WTC11 (cell line): ENCODE measurements around the gene DHDDS. TPM values are rescaled to one million over a fixed set of nuclear protein-coding genes. Genes with fewer than 3 reads are reported as not detected.
A peak's percentile ranks its signal among the peaks of the same experiment; 100 is the strongest.

Source experiments
- CREB1 ChIP-seq: sonication (generic); formaldehyde crosslinking; IDR thresholded peaks from 2 replicates; pipeline ENCODE4 v1.8.0; 2023; ENCODE audit warnings: mild to moderate bottlenecking, missing genetic modification reagents
- CREM ChIP-seq: sonication (generic); formaldehyde crosslinking; IDR thresholded peaks from 2 replicates; pipeline ENCODE4 v1.8.1; 2022; ENCODE audit warnings: mild to moderate bottlenecking, missing genetic modification reagents, moderate library complexity
- EMX1 ChIP-seq: fragments of 250-450 bp; sonication (Bioruptor Pico); IDR thresholded peaks from 2 replicates; pipeline ENCODE4 v1.8.0; 2021; ENCODE audit warnings: mild to moderate bottlenecking
- ETV6 ChIP-seq: sonication (generic); formaldehyde crosslinking; IDR thresholded peaks from 2 replicates; pipeline ENCODE4 v1.8.1; 2022; ENCODE audit warnings: mild to moderate bottlenecking, missing genetic modification reagents
- FOXK1 ChIP-seq: sonication (generic); formaldehyde crosslinking; IDR thresholded peaks from 2 replicates; pipeline ENCODE4 v1.8.0; 2022; ENCODE audit warnings: mild to moderate bottlenecking, moderate library complexity, missing genetic modification reagents
- FOXP1 ChIP-seq: sonication (generic); formaldehyde crosslinking; IDR thresholded peaks from 2 replicates; pipeline ENCODE4 v1.8.0; 2022; ENCODE audit warnings: missing genetic modification reagents, mild to moderate bottlenecking, moderate library complexity, borderline replicate concordance
- GABPB1 ChIP-seq: sonication (generic); formaldehyde crosslinking; IDR thresholded peaks from 2 replicates; pipeline ENCODE4 v1.8.1; 2023; ENCODE audit warnings: mild to moderate bottlenecking, missing genetic modification reagents
- GTF2I ChIP-seq: fragments of 250-450 bp; sonication (Bioruptor Pico); conservative IDR thresholded peaks from 2 replicates; pipeline ENCODE4 v1.4.0; 2021; ENCODE audit warnings: mild to moderate bottlenecking
- JUN ChIP-seq: sonication (generic); formaldehyde crosslinking; IDR thresholded peaks from 2 replicates; pipeline ENCODE4 v1.8.0; 2023; ENCODE audit warnings: mild to moderate bottlenecking, missing genetic modification reagents
- KAT7 ChIP-seq: sonication (generic); formaldehyde crosslinking; IDR thresholded peaks from 2 replicates; pipeline ENCODE4 v1.8.1; 2023; ENCODE audit warnings: missing genetic modification reagents, mild to moderate bottlenecking, borderline replicate concordance
- NFE2L1 ChIP-seq: sonication (generic); formaldehyde crosslinking; IDR thresholded peaks from 2 replicates; pipeline ENCODE4 v1.8.1; 2023; ENCODE audit warnings: missing genetic modification reagents
- NFYB ChIP-seq: sonication (generic); formaldehyde crosslinking; conservative IDR thresholded peaks from 2 replicates; pipeline ENCODE4 v1.8.0; 2022; ENCODE audit warnings: low read depth, missing genetic modification reagents
- NR2C2 ChIP-seq: sonication (generic); formaldehyde crosslinking; IDR thresholded peaks from 2 replicates; pipeline ENCODE4 v1.8.0; 2022; ENCODE audit warnings: mild to moderate bottlenecking, missing genetic modification reagents
- RELA ChIP-seq: sonication (generic); formaldehyde crosslinking; IDR thresholded peaks from 2 replicates; pipeline ENCODE4 v1.8.1; 2022; ENCODE audit warnings: missing genetic modification reagents, mild to moderate bottlenecking, borderline replicate concordance
- SOX15 ChIP-seq: fragments of 250-450 bp; sonication (Bioruptor Pico); IDR thresholded peaks from 2 replicates; pipeline ENCODE4 v1.9.0; 2021; ENCODE audit warnings: mild to moderate bottlenecking
- TCF7 ChIP-seq: sonication (generic); formaldehyde crosslinking; IDR thresholded peaks from 2 replicates; pipeline ENCODE4 v1.8.0; 2022; ENCODE audit warnings: mild to moderate bottlenecking, low read depth, missing genetic modification reagents, moderate library complexity
- TEAD1 ChIP-seq: sonication (generic); formaldehyde crosslinking; IDR thresholded peaks from 2 replicates; pipeline ENCODE4 v1.8.0; 2022; ENCODE audit warnings: mild to moderate bottlenecking, missing genetic modification reagents
- TP53 ChIP-seq: sonication (generic); formaldehyde crosslinking; IDR thresholded peaks from 2 replicates; pipeline ENCODE4 v1.8.1; 2023; ENCODE audit warnings: mild to moderate bottlenecking, missing genetic modification reagents
- ZNF121 ChIP-seq: sonication (generic); formaldehyde crosslinking; IDR thresholded peaks from 2 replicates; pipeline ENCODE4 v1.8.0; 2023; ENCODE audit warnings: missing genetic modification reagents
- ZNF219 ChIP-seq: sonication (generic); formaldehyde crosslinking; IDR thresholded peaks from 2 replicates; pipeline ENCODE4 v1.8.0; 2023; ENCODE audit warnings: missing genetic modification reagents, mild to moderate bottlenecking, borderline replicate concordance
- ZNF232 ChIP-seq: sonication (generic); formaldehyde crosslinking; IDR thresholded peaks from 2 replicates; pipeline ENCODE4 v1.8.0; 2022; ENCODE audit warnings: mild to moderate bottlenecking, missing genetic modification reagents
- ZNF263 ChIP-seq: sonication (generic); formaldehyde crosslinking; IDR thresholded peaks from 2 replicates; pipeline ENCODE4 v1.8.1; 2022; ENCODE audit warnings: low read depth, mild to moderate bottlenecking, moderate library complexity, missing genetic modification reagents
- ZNF317 ChIP-seq: sonication (generic); formaldehyde crosslinking; IDR thresholded peaks from 2 replicates; pipeline ENCODE4 v1.8.1; 2023; ENCODE audit warnings: low read depth, mild to moderate bottlenecking, moderate library complexity, missing genetic modification reagents, borderline replicate concordance
- ZNF416 ChIP-seq: fragments of 250-450 bp; sonication (Bioruptor Pico); IDR thresholded peaks from 2 replicates; pipeline ENCODE4 v1.9.0; 2021; ENCODE audit warnings: mild to moderate bottlenecking, inconsistent platforms
- total RNA-seq: library from RNA; stranded (reverse); gene quantifications from 3 replicates; pipeline ENCODE4 v1.2.3, GENCODE V29; 2021
- TF ChIP-seq, protein P1 (sequence below): sonication (generic); formaldehyde crosslinking; IDR thresholded peaks from 2 replicates; pipeline ENCODE4 v1.8.1; 2022; ENCODE audit warnings: mild to moderate bottlenecking, moderate library complexity, missing genetic modification reagents
- TF ChIP-seq, protein P2 (sequence below): sonication (generic); formaldehyde crosslinking; IDR thresholded peaks from 2 replicates; pipeline ENCODE4 v1.8.0; 2023; ENCODE audit warnings: mild to moderate bottlenecking, missing genetic modification reagents
- TF ChIP-seq, protein P3 (sequence below): sonication (generic); formaldehyde crosslinking; IDR thresholded peaks from 2 replicates; pipeline ENCODE4 v1.8.0; 2022; ENCODE audit warnings: missing genetic modification reagents
- TF ChIP-seq, protein P4 (sequence below): sonication (generic); formaldehyde crosslinking; IDR thresholded peaks from 2 replicates; pipeline ENCODE4 v1.8.1; 2023; ENCODE audit warnings: mild to moderate bottlenecking, missing genetic modification reagents, moderate library complexity
- TF ChIP-seq, protein P5 (sequence below): sonication (generic); formaldehyde crosslinking; IDR thresholded peaks from 2 replicates; pipeline ENCODE4 v1.8.1; 2022; ENCODE audit warnings: missing genetic modification reagents, borderline replicate concordance
- TF ChIP-seq, protein P6 (sequence below): sonication (generic); formaldehyde crosslinking; IDR thresholded peaks from 2 replicates; pipeline ENCODE4 v1.8.1; 2023; ENCODE audit warnings: mild to moderate bottlenecking, missing genetic modification reagents, moderate library complexity

The DHDDS gene
- total RNA-seq, 1 experiment from 2014 or later: 55.4 TPM

DNA sequence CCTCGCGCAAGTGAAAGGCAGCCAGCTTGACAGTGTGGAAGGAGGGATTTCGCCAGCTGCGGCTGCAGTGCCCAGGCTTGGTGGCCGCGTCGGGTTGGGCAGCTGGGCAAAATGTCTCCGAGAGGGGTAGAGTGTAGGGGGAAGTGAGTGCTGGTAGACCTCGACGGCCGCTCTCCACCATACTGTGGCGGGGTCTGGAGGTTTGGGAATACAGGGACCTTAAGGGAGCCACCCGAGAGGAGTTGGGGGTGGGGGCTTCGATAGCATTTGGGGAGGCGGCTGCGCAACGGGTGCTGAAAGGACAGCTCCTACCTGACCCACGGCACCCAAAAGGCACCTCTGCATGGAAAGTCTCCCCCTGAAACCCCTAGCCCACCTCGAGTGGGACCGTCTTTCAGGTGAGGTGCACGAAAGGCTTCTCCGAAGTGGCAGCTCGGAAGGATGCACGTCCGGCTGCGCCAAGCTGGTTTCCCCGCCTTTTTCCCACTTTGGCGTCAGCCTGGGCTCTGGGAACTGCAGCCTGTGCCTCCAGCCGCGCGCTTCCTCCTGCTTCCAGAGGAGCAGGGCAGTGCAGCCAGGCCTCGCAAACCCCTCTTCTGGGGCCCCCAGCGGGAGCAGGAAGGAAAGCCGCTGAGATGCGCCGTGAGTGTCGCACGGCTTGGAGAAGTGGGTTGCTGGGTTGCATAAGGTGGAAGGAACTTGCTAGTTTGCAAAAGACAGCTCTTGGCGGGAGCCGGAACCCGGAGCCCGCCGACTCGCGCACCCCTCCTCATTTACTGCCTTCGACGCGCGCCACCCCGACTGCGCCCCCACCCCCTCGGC is 39.6 kb downstream of the DHDDS start (continued):
- TF ChIP-seq, protein P1, sequence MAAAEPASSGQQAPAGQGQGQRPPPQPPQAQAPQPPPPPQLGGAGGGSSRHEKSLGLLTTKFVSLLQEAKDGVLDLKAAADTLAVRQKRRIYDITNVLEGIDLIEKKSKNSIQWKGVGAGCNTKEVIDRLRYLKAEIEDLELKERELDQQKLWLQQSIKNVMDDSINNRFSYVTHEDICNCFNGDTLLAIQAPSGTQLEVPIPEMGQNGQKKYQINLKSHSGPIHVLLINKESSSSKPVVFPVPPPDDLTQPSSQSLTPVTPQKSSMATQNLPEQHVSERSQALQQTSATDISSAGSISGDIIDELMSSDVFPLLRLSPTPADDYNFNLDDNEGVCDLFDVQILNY (CRISPR knock-in tag): peak; percentile 60; the same call in 1 of the 2 replicates
- TF ChIP-seq ETV6 (CRISPR knock-in tag) (0 out of 2 replicates have a peak, but pooled peaks have one; percentile 26), GABPB1 (CRISPR knock-in tag) (0 out of 2 replicates have a peak, but pooled peaks have one; percentile 16), FOXP1 (CRISPR knock-in tag) (peak; percentile 41), NFE2L1 (CRISPR knock-in tag) (0 out of 2 replicates have a peak, but pooled peaks have one; percentile 24), NFYB (CRISPR knock-in tag) (no peak), ZNF416 (CRISPR knock-in tag) (peak; percentile 70; the same call in 1 of the 2 replicates), KAT7 (0 out of 2 replicates have a peak, but pooled peaks have one; percentile 11), NR2C2 (no peak), GTF2I (CRISPR knock-in tag) (0 out of 2 replicates have a peak, but pooled peaks have one; percentile 29), ZNF232 (CRISPR knock-in tag) (0 out of 2 replicates have a peak, but pooled peaks have one; percentile 62), ZNF219 (CRISPR knock-in tag) (0 out of 2 replicates have a peak, but pooled peaks have one; percentile 68), FOXK1 (CRISPR knock-in tag) (no peak), EMX1 (CRISPR knock-in tag) (no peak), ZNF263 (CRISPR knock-in tag) (no peak), JUN (CRISPR knock-in tag) (peak; percentile 86; the same call in 1 of the 2 replicates), TEAD1 (CRISPR knock-in tag) (no peak; the same call in 1 of the 2 replicates), SOX15 (CRISPR knock-in tag) (no peak), ZNF317 (CRISPR knock-in tag) (peak; percentile 13; the same call in 1 of the 2 replicates), ZNF121 (peak; percentile 98), RELA (CRISPR knock-in tag) (no peak), TCF7 (CRISPR knock-in tag) (no peak), TP53 (CRISPR knock-in tag) (no peak), CREM (CRISPR knock-in tag) (no peak; the same call in 1 of the 2 replicates), CREB1 (CRISPR knock-in tag) (no peak)
- TF ChIP-seq, protein P2, sequence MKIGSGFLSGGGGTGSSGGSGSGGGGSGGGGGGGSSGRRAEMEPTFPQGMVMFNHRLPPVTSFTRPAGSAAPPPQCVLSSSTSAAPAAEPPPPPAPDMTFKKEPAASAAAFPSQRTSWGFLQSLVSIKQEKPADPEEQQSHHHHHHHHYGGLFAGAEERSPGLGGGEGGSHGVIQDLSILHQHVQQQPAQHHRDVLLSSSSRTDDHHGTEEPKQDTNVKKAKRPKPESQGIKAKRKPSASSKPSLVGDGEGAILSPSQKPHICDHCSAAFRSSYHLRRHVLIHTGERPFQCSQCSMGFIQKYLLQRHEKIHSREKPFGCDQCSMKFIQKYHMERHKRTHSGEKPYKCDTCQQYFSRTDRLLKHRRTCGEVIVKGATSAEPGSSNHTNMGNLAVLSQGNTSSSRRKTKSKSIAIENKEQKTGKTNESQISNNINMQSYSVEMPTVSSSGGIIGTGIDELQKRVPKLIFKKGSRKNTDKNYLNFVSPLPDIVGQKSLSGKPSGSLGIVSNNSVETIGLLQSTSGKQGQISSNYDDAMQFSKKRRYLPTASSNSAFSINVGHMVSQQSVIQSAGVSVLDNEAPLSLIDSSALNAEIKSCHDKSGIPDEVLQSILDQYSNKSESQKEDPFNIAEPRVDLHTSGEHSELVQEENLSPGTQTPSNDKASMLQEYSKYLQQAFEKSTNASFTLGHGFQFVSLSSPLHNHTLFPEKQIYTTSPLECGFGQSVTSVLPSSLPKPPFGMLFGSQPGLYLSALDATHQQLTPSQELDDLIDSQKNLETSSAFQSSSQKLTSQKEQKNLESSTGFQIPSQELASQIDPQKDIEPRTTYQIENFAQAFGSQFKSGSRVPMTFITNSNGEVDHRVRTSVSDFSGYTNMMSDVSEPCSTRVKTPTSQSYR: no peak
- TF ChIP-seq, protein P3, sequence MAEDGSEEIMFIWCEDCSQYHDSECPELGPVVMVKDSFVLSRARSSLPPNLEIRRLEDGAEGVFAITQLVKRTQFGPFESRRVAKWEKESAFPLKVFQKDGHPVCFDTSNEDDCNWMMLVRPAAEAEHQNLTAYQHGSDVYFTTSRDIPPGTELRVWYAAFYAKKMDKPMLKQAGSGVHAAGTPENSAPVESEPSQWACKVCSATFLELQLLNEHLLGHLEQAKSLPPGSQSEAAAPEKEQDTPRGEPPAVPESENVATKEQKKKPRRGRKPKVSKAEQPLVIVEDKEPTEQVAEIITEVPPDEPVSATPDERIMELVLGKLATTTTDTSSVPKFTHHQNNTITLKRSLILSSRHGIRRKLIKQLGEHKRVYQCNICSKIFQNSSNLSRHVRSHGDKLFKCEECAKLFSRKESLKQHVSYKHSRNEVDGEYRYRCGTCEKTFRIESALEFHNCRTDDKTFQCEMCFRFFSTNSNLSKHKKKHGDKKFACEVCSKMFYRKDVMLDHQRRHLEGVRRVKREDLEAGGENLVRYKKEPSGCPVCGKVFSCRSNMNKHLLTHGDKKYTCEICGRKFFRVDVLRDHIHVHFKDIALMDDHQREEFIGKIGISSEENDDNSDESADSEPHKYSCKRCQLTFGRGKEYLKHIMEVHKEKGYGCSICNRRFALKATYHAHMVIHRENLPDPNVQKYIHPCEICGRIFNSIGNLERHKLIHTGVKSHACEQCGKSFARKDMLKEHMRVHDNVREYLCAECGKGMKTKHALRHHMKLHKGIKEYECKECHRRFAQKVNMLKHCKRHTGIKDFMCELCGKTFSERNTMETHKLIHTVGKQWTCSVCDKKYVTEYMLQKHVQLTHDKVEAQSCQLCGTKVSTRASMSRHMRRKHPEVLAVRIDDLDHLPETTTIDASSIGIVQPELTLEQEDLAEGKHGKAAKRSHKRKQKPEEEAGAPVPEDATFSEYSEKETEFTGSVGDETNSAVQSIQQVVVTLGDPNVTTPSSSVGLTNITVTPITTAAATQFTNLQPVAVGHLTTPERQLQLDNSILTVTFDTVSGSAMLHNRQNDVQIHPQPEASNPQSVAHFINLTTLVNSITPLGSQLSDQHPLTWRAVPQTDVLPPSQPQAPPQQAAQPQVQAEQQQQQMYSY (CRISPR knock-in tag): no peak
- TF ChIP-seq, protein P4, sequence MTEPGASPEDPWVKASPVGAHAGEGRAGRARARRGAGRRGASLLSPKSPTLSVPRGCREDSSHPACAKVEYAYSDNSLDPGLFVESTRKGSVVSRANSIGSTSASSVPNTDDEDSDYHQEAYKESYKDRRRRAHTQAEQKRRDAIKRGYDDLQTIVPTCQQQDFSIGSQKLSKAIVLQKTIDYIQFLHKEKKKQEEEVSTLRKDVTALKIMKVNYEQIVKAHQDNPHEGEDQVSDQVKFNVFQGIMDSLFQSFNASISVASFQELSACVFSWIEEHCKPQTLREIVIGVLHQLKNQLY (CRISPR knock-in tag): peak; percentile 77; the same call in 1 of the 2 replicates
- TF ChIP-seq, protein P5, sequence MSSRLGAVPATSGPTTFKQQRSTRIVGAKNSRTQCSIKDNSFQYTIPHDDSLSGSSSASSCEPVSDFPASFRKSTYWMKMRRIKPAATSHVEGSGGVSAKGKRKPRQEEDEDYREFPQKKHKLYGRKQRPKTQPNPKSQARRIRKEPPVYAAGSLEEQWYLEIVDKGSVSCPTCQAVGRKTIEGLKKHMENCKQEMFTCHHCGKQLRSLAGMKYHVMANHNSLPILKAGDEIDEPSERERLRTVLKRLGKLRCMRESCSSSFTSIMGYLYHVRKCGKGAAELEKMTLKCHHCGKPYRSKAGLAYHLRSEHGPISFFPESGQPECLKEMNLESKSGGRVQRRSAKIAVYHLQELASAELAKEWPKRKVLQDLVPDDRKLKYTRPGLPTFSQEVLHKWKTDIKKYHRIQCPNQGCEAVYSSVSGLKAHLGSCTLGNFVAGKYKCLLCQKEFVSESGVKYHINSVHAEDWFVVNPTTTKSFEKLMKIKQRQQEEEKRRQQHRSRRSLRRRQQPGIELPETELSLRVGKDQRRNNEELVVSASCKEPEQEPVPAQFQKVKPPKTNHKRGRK (CRISPR knock-in tag): no peak
- TF ChIP-seq, protein P6, sequence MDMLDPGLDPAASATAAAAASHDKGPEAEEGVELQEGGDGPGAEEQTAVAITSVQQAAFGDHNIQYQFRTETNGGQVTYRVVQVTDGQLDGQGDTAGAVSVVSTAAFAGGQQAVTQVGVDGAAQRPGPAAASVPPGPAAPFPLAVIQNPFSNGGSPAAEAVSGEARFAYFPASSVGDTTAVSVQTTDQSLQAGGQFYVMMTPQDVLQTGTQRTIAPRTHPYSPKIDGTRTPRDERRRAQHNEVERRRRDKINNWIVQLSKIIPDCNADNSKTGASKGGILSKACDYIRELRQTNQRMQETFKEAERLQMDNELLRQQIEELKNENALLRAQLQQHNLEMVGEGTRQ (CRISPR knock-in tag): no peak
